Endometrial microvascular endothelial cells (primary cell): ENCODE results near the gene ATE1. TPM values are rescaled to one million over a fixed set of nuclear protein-coding genes. Genes with fewer than 3 reads are reported as not detected.

Source experiments
- in situ Hi-C: cut with HindIII; loops from 2 replicates; pipeline ENCODE4 v1.10.0; 2017; ENCODE audit warnings: low sequenced_read_pairs, low pct_unique_long_range_greater_than_20kb; ENCODE audit errors: inconsistent ontology term
- total RNA-seq: library from RNA; depleted of rRNA; stranded (reverse); fragments of >200 nt; gene quantifications from one replicate; pipeline ENCODE4 v1.2.3, GENCODE V29; 2015; ENCODE audit errors: inconsistent ontology term

The ATE1 gene
- total RNA-seq, 1 donor from 2014 or later: 27.0 TPM

- in situ Hi-C loops: no loop called here
Observed at GRCh38 chr10:121886997-121887622, 40.7 kb downstream of the ATE1 start.

- in situ Hi-C loops: no loop called here
Observed at GRCh38 chr10:121886181-121886580, 41.6 kb downstream of the ATE1 start.

GRCh38 chr10:121880895-121881294 lies 46.9 kb downstream of the ATE1 start:
- in situ Hi-C loops: no loop called here

- in situ Hi-C loops: no loop called here
Observed at GRCh38 chr10:121879476-121879875, 48.4 kb downstream of the ATE1 start.

- in situ Hi-C loops: no loop called here
Observed at GRCh38 chr10:121873236-121873635, 54.6 kb downstream of the ATE1 start.

- in situ Hi-C loops: no loop called here
Observed at GRCh38 chr10:121870413-121870812, 57.4 kb downstream of the ATE1 start.

GRCh38 chr10:121865554-121865953 lies 62.3 kb downstream of the ATE1 start:
- in situ Hi-C loops: no loop called here

- in situ Hi-C loops: no loop called here
Observed at GRCh38 chr10:121864653-121865052, 63.2 kb downstream of the ATE1 start.

GRCh38 chr10:121864168-121864567 lies 63.7 kb downstream of the ATE1 start:
- in situ Hi-C loops: no loop called here

GRCh38 chr10:121862649-121863048 lies 65.2 kb downstream of the ATE1 start:
- in situ Hi-C loops: no loop called here

- in situ Hi-C loops: no loop called here
Observed at GRCh38 chr10:121862042-121862441, 65.8 kb downstream of the ATE1 start.

- in situ Hi-C loops: no loop called here
Observed at GRCh38 chr10:121860810-121861209, 67.0 kb downstream of the ATE1 start.

- in situ Hi-C loops: no loop called here
Observed at GRCh38 chr10:121854809-121855445, 72.9 kb downstream of the ATE1 start.

GRCh38 chr10:121853950-121854349 lies 73.9 kb downstream of the ATE1 start:
- in situ Hi-C loops: no loop called here

GRCh38 chr10:121851786-121852185 lies 76.0 kb downstream of the ATE1 start:
- in situ Hi-C loops: no loop called here

- in situ Hi-C loops: no loop called here
Observed at GRCh38 chr10:121848082-121848481, 79.7 kb downstream of the ATE1 start.

GRCh38 chr10:121846555-121846954 lies 81.3 kb downstream of the ATE1 start:
- in situ Hi-C loops: no loop called here

GRCh38 chr10:121845044-121845784 lies 82.6 kb downstream of the ATE1 start:
- in situ Hi-C loops: no loop called here

- in situ Hi-C loops: no loop called here
Observed at GRCh38 chr10:121844537-121844936, 83.3 kb downstream of the ATE1 start.

- in situ Hi-C loops: no loop called here
Observed at GRCh38 chr10:121843379-121843778, 84.5 kb downstream of the ATE1 start.
